Type B pancreatic cell (in vitro differentiated cells): ENCODE results near the gene FAM3C. TPM values are rescaled to one million over a fixed set of nuclear protein-coding genes. Genes with fewer than 3 reads are reported as not detected.
"Not testable (repeated sequence)": the region's sequence is repeated elsewhere in the genome, so short reads cannot be mapped to it uniquely, and the experiment has no call there.

Experiments
- DNase-seq: peaks from one replicate; pipeline ENCODE4 v3.0.0; 2021; ENCODE audit warnings: mixed read lengths; ENCODE audit not compliant: unreplicated experiment; ENCODE audit errors: extremely low spot score
- H3K27ac Mint-ChIP-seq: 2 replicates; pipeline ENCODE4 v1.8.0; 2021; ENCODE audit warnings: mild to moderate bottlenecking, mixed read lengths
- H3K27me3 Mint-ChIP-seq: 2 replicates; pipeline ENCODE4 v1.8.0; 2021; ENCODE audit warnings: mixed read lengths
- H3K36me3 Mint-ChIP-seq: 2 replicates; pipeline ENCODE4 v1.8.0; 2021; ENCODE audit warnings: mixed read lengths
- H3K4me1 Mint-ChIP-seq: one replicate; pipeline ENCODE4 v1.8.0; 2021; ENCODE audit warnings: mixed read lengths; ENCODE audit not compliant: unreplicated experiment
- H3K4me3 Mint-ChIP-seq: 2 replicates; pipeline ENCODE4 v1.8.0; 2021; ENCODE audit warnings: mild to moderate bottlenecking, mixed read lengths
- H3K9me3 Mint-ChIP-seq: 2 replicates; pipeline ENCODE4 v1.8.0; 2021; ENCODE audit warnings: mixed read lengths
- CTCF ChIP-seq: fragments of 200-600 bp; sonication (generic); conservative IDR thresholded peaks from 2 replicates; pipeline ENCODE4 v1.5.0; 2021; ENCODE audit warnings: antibody characterized with exemption, mild to moderate bottlenecking
- total RNA-seq: library from RNA; stranded (reverse); gene quantifications from 2 replicates; pipeline ENCODE4 v1.2.1, GENCODE V29; 2021; ENCODE audit warnings: low replicate concordance

FAM3C gene
- total RNA-seq, 1 donor from 2014 or later: 73.9 TPM

- H3K27ac Mint-ChIP-seq: no peak overlapping the region
- H3K4me3 Mint-ChIP-seq: no peak overlapping the region
- TF ChIP-seq CTCF: no peak
Measured at GRCh38 chr7:121323515-121324302, 72.4 kb downstream of the FAM3C start.

GRCh38 chr7:121322460-121322859 is 73.6 kb downstream of the FAM3C start:
- no peaks in the 10 kb centered on the region for H3K9me3 Mint-ChIP-seq
- no peaks in the 10 kb centered on the region for H3K4me1 Mint-ChIP-seq
- TF ChIP-seq CTCF: no peak
- H3K36me3 Mint-ChIP-seq: no peaks in the 10 kb centered on the region
- H3K27me3 Mint-ChIP-seq: peaks cover 19% of the 10 kb centered on the region
- DNase-seq: no peak
- H3K27ac Mint-ChIP-seq: no peak overlapping the region
- H3K4me3 Mint-ChIP-seq: no peak overlapping the region

More at GRCh38 chr7:121323515-121324302, 72.4 kb downstream of the FAM3C start:
- peaks cover 32% of the 10 kb centered on the region for H3K27me3 Mint-ChIP-seq
- DNase-seq: no peak
- H3K9me3 Mint-ChIP-seq: no peaks in the 10 kb centered on the region
- no peaks in the 10 kb centered on the region for H3K36me3 Mint-ChIP-seq
- no peaks in the 10 kb centered on the region for H3K4me1 Mint-ChIP-seq

- peaks cover 11% of the 10 kb centered on the region for H3K9me3 Mint-ChIP-seq
- H3K4me3 Mint-ChIP-seq, H3K27ac Mint-ChIP-seq, DNase-seq, H3K36me3 Mint-ChIP-seq: not testable (repeated sequence)
- peaks cover 18% of the 10 kb centered on the region for H3K4me1 Mint-ChIP-seq
- H3K27me3 Mint-ChIP-seq: peaks cover 12% of the 10 kb centered on the region
Measured at GRCh38 chr7:121315170-121315569, 80.9 kb downstream of the FAM3C start.

- no peak for TF ChIP-seq CTCF
- Mint-ChIP-seq H3K9me3 (peaks cover 16% of the 10 kb centered on the region), H3K27me3 (peaks cover 10% of the 10 kb centered on the region), H3K4me3 (peak overlapping the region; percentile 47), H3K4me1 (peaks cover 18% of the 10 kb centered on the region), H3K27ac (no peak overlapping the region), H3K36me3 (no peaks in the 10 kb centered on the region)
- no peak for DNase-seq
Measured at GRCh38 chr7:121313793-121314676, 82.1 kb downstream of the FAM3C start.

- Mint-ChIP-seq H3K4me3 (no peak overlapping the region), H3K36me3 (no peaks in the 10 kb centered on the region), H3K27me3 (peaks cover 7% of the 10 kb centered on the region), H3K9me3 (peaks cover 16% of the 10 kb centered on the region), H3K4me1 (peaks cover 18% of the 10 kb centered on the region), H3K27ac (no peak overlapping the region)
- TF ChIP-seq CTCF: no peak
- no peak for DNase-seq
Measured at GRCh38 chr7:121313220-121313792, 82.8 kb downstream of the FAM3C start.
